Activated CD8-positive, alpha-beta T cell treated with anti-CD3 and anti-CD28 coated beads for 36 hours (primary cell): ENCODE results near the gene INPP5J. TPM values are rescaled to one million over a fixed set of nuclear protein-coding genes. Genes with fewer than 3 reads are reported as not detected.

Experiments
- ATAC-seq: fragments of 200-7000 bp; cut with Tn5 transposase; one replicate; pipeline ENCODE4 v1.10.0; 2021; ENCODE audit warnings: mild to moderate bottlenecking, moderate library complexity
- CTCF ChIA-PET: fragments of 350-600 bp; sonication (Branson Sonifier 250); formaldehyde crosslinking; loops from one replicate; lab custom pipeline; 2021; ENCODE audit warnings: antibody characterized with exemption; lab: Charles Lee
- POLR2A ChIA-PET: fragments of 350-600 bp; sonication (Branson Sonifier 250); formaldehyde crosslinking; loops from one replicate; lab custom pipeline; 2021; ENCODE audit warnings: antibody characterized with exemption; lab: Charles Lee
- DNase-seq: peaks from one replicate; pipeline ENCODE4 v3.0.0-alpha.2; 2020
- H3K27ac Mint-ChIP-seq: one replicate; pipeline ENCODE4 v1.8.0; 2021; ENCODE audit warnings: mild to moderate bottlenecking, mixed read lengths
- H3K27me3 Mint-ChIP-seq: one replicate; pipeline ENCODE4 v1.8.0; 2021; ENCODE audit warnings: mixed read lengths
- H3K36me3 Mint-ChIP-seq: one replicate; pipeline ENCODE4 v1.8.0; 2021; ENCODE audit warnings: low read depth, mixed read lengths
- H3K4me1 Mint-ChIP-seq: one replicate; pipeline ENCODE4 v1.8.0; 2021; ENCODE audit warnings: low read depth, mixed read lengths
- H3K4me3 Mint-ChIP-seq: one replicate; pipeline ENCODE4 v1.8.0; 2021; ENCODE audit warnings: mild to moderate bottlenecking, moderate library complexity, mixed read lengths
- H3K9me3 Mint-ChIP-seq: one replicate; pipeline ENCODE4 v1.8.0; 2021; ENCODE audit warnings: mixed read lengths
- intact Hi-C: fragments of 100-400 bp; cut with micrococcal nuclease; formaldehyde crosslinking; loops from one replicate; pipeline ENCODE4 v1.10.0; 2022
- total RNA-seq, 2 experiments: library from RNA; stranded (reverse); gene quantifications; one replicate each; pipeline ENCODE4 v1.2.3, GENCODE V29; 2021
- TF ChIP-seq, protein P1 (sequence below): fragments of 200-600 bp; IDR thresholded peaks from one replicate; pipeline ENCODE4 v1.8.0; 2022; ENCODE audit warnings: antibody characterized with exemption, mild to moderate bottlenecking

INPP5J gene
- total RNA-seq, 2 experiments from 2014 or later: 0.09 to 0.29 TPM

DNA sequence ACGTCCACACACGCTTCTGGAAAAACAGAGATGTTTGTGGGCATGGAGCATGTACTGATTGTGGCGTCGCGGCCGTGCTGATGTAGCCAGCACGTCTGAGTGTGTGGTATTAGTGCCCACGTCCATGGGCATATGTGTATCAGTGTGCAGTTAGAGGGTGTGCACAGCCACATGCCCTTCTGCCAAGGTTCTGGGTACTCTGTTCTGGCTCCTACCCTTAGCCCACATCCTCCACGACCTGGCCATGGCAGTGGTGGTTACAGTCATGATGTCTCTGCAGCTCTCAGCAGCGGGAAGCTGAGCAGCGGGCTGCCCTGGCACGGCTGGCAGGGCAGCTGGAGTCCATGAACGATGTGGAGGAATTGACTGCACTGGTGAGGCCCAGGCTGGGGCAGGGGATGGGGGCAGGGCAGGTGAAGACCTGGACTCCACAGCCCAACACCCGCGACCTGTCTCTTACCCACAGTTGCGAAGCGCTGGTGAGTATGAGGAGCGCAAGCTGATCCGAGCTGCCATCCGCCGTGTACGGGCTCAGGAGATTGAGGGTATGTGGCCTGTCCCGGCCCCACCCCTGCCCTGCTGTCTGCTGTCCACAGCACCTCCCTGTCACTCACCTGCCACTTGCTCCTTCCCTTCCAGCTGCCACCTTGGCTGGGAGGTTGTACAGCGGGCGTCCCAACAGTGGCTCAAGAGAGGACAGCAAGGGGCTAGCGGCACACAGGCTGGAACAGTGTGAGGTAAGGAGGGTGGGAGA, 34.4 kb upstream of the INPP5J start:
- Mint-ChIP-seq H3K27ac (no peak overlapping the region), H3K36me3 (peaks cover 2% of the 10 kb centered on the region), H3K4me1 (peaks cover 4% of the 10 kb centered on the region), H3K4me3 (no peak overlapping the region), H3K9me3 (no peaks in the 10 kb centered on the region), H3K27me3 (no peaks in the 10 kb centered on the region)
- ChIA-PET CTCF (interaction anchor here (0.6 to 2.8 kb wide), 4 partner anchors 19 to 122 kb away, joined by 3 to 8 read pairs (median 4); partner anchors contain the start of gene SELENOM), POLR2A (interaction anchor here (0.9 to 2.0 kb wide), 2 partner anchors 120 to 138 kb away, joined by 3 to 4 read pairs; partner anchors contain the start of gene MORC2)
- ATAC-seq: no peak
- TF ChIP-seq, protein P1, sequence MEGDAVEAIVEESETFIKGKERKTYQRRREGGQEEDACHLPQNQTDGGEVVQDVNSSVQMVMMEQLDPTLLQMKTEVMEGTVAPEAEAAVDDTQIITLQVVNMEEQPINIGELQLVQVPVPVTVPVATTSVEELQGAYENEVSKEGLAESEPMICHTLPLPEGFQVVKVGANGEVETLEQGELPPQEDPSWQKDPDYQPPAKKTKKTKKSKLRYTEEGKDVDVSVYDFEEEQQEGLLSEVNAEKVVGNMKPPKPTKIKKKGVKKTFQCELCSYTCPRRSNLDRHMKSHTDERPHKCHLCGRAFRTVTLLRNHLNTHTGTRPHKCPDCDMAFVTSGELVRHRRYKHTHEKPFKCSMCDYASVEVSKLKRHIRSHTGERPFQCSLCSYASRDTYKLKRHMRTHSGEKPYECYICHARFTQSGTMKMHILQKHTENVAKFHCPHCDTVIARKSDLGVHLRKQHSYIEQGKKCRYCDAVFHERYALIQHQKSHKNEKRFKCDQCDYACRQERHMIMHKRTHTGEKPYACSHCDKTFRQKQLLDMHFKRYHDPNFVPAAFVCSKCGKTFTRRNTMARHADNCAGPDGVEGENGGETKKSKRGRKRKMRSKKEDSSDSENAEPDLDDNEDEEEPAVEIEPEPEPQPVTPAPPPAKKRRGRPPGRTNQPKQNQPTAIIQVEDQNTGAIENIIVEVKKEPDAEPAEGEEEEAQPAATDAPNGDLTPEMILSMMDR: no peak
- no peak for DNase-seq
- intact Hi-C loops: loop anchor here (10.0 kb wide), 1 partner anchor 324 kb away; no protein-coding TSS in a partner anchor

DNA sequence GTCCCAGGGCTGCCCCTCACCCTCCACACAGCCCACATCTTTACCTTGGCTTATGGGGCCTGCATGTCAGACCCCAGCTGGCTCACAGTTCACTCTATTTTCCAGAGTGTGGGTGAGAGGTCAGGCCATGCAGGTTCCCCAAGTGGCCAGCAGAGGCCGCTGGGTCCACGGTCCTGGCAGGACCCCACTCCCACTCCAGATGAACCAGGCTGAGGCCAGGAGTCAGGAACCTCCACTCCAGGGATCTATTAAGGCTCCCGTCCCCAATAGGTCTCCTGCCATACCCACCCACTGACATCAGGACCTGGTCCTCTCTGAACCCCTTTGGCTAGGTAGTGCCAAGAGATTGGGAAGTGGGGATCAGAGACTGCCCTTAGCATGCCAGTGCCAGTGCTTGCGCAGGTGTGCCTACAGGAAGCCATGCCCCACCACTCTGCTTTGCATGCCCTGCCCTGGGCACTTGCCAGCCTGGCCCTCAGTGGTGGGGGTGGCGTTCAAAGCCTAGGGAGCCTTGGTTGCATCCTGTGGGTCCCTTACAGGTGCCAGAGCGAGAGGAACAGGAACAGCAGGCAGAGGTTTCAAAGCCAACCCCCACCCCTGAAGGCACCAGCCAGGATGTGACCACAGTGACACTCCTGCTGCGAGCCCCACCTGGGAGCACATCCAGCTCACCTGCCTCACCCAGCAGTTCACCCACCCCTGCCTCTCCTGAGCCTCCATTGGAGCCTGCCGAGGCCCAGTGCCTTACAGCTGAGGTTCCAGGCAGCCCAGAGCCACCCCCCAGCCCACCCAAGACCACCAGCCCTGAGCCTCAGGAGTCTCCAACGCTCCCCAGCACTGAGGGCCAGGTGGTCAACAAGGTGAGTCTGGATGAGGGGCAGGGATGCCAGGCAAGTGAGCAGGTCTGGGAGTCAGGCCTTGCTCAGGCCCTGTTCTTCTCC, 33.3 kb upstream of the INPP5J start:
- no peak for ATAC-seq
- H3K27ac Mint-ChIP-seq: no peak overlapping the region

DNA sequence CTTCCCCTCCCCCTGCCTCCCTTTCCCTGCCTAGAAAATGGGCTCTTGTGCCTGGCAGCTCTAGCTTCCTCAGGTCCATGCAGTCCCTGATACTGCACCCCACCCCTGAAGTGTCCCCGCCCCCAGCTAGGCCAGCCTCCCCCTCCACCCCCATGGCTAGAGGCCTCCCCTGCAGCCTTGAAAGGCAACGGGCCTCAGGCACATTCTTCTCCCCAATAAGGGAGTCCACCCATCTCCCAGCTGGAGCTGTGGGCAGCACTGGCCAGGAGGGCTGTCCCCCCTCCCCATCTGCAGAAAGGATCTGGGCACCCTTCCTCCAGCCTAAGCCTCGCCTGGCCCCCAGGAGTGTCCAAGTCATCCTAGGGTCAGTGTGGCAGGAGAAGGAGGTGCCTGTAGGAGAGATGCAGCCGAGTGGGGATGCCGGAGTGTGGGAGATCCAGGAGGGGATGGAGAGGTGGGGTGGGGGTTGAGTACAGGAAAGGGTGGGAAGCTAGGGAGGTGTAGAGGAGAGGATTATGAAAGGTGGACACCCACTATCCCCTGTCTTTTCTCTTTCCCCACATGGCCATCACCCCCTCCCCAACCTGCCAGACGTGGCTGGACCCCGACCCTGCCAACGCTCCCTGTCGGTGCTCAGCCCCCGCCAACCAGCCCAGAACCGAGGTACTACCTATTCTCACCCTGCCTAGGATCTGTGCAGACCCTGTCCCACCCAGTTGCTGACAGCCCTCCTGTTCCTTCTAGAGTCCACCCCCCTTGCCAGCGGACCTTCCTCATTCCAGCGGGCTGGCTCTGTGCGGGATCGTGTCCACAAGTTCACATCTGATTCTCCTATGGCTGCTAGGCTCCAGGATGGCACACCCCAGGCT, 32.3 kb upstream of the INPP5J start:
- no peaks in the 10 kb centered on the region for H3K27me3 Mint-ChIP-seq
- ATAC-seq: no peak
- ChIA-PET CTCF (interaction anchor here (0.6 to 2.8 kb wide), 3 partner anchors 26 to 170 kb away, joined by 3 to 8 read pairs (median 3); partner anchors contain the start of gene RNF185), POLR2A (interaction anchor here (0.7 to 2.0 kb wide), 2 partner anchors 122 to 149 kb away, joined by 3 to 4 read pairs; partner anchors contain the start of gene MORC2)
- H3K9me3 Mint-ChIP-seq: no peaks in the 10 kb centered on the region
- H3K36me3 Mint-ChIP-seq: no peaks in the 10 kb centered on the region
- peaks cover under 1% of the 10 kb centered on the region for H3K4me1 Mint-ChIP-seq
- intact Hi-C loops: no loop called here
- TF ChIP-seq, protein P1: no peak
- H3K27ac Mint-ChIP-seq: no peak overlapping the region
- no peak for DNase-seq
- H3K4me3 Mint-ChIP-seq: no peak overlapping the region

More for the DNA sequence above, 33.3 kb upstream of the INPP5J start:
- TF ChIP-seq, protein P1: peak; percentile 63
- CTCF ChIA-PET: interaction anchor here (0.6 to 2.8 kb wide), 5 partner anchors 18 to 169 kb away, joined by 3 to 8 read pairs (median 3); partner anchors contain the start of genes RNF185 and SELENOM
- H3K4me1 Mint-ChIP-seq: peaks cover 3% of the 10 kb centered on the region
- no peaks in the 10 kb centered on the region for H3K36me3 Mint-ChIP-seq
- no peaks in the 10 kb centered on the region for H3K27me3 Mint-ChIP-seq
- no peak overlapping the region for H3K4me3 Mint-ChIP-seq
- intact Hi-C loops: loop anchor here (10.0 kb wide), 1 partner anchor 325 kb away; no protein-coding TSS in a partner anchor
- POLR2A ChIA-PET: interaction anchor here (2.0 kb wide), 1 partner anchor 121 kb away, joined by 4 read pairs; the partner anchor contains the start of gene MORC2
- peak; percentile 48 for DNase-seq
- H3K9me3 Mint-ChIP-seq: no peaks in the 10 kb centered on the region

DNA sequence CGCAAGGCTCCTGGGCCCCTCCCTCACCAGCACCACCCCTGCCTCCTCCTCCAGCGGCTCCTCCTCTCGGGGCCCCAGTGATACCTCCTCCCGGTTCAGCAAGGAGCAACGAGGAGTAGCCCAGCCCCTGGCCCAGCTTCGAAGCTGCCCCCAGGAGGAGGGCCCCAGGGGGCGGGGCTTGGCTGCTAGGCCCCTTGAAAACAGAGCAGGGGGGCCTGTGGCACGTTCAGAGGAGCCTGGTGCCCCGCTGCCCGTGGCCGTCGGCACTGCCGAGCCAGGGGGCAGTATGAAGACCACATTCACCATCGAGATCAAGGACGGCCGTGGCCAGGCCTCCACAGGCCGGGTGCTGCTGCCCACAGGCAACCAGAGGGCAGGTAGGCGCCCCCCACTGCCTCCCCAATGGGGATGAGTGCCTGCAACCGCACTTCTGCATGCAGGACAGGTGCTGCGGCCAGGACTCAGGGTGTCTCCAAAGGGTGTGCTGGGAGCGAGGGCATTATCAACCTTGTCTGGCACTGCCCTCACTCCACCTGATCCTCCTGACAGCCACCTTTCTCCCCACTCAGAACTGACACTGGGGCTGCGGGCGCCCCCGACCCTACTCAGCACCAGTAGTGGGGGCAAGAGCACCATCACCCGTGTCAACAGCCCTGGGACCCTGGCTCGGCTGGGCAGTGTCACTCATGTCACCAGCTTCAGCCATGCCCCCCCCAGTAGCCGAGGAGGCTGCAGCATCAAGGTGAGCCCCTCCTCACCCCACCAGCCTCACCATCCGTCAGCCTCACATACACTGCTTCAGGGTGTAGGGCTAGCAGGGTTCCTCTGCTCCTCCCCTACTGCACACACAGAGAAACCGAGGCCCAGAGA, 31.4 kb upstream of the INPP5J start:
- CTCF ChIA-PET: interaction anchor here (2.9 kb wide), 1 partner anchor 8 kb away, joined by 9 read pairs; no protein-coding TSS in a partner anchor

More for the DNA sequence above, 31.4 kb upstream of the INPP5J start:
- H3K4me3 Mint-ChIP-seq: no peak overlapping the region
- H3K4me1 Mint-ChIP-seq: no peaks in the 10 kb centered on the region
- POLR2A ChIA-PET: interaction anchor here (0.7 kb wide), 1 partner anchor 150 kb away, joined by 3 read pairs; no protein-coding TSS in a partner anchor
- no peak for DNase-seq
- no peaks in the 10 kb centered on the region for H3K9me3 Mint-ChIP-seq
- TF ChIP-seq, protein P1: no peak
- H3K27me3 Mint-ChIP-seq: no peaks in the 10 kb centered on the region
- no peak for ATAC-seq
- H3K27ac Mint-ChIP-seq: no peak overlapping the region
- intact Hi-C loops: no loop called here
- H3K36me3 Mint-ChIP-seq: no peaks in the 10 kb centered on the region
